OCI-LY1 (cell line): Measurements from ENCODE around the gene KIAA1549.

Source experiments
- EZH2 ChIP-seq: fragments of 200-600 bp; sonication (generic), shearing (Covaris generic); IDR thresholded peaks from 2 replicates; pipeline ENCODE4 v1.8.0; 2017; ENCODE audit warnings: borderline replicate concordance, mixed run types, mild to moderate bottlenecking, antibody characterized with exemption, low read length, moderate library complexity, mixed read lengths
- TF ChIP-seq, protein P1 (sequence below): fragments of 200-600 bp; sonication (generic), shearing (Covaris generic); IDR thresholded peaks from 2 replicates; pipeline ENCODE4 v1.5.1; 2017; ENCODE audit warnings: mild to moderate bottlenecking, antibody characterized with exemption, low read length, moderate library complexity, mixed read lengths

DNA sequence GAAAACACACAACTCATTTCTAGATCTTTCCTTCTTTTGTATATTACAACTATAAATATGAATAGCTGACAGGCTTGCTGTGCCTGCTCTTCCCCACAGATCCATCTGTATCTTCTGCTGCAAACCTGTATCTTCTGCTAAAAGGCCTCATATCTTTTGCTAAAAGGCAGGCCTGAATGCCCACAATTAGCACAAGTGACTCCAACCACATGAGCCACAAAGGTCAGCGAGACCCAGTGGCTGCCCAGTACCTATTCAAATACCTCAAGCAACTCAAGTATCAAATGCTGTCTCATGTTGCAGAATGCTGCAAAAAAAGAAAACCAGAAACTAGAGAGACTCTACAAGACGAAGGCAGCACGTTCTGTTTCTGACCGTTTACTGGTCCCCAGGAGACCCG, 128.7 kb downstream of the KIAA1549 start:
- TF ChIP-seq, protein P1, sequence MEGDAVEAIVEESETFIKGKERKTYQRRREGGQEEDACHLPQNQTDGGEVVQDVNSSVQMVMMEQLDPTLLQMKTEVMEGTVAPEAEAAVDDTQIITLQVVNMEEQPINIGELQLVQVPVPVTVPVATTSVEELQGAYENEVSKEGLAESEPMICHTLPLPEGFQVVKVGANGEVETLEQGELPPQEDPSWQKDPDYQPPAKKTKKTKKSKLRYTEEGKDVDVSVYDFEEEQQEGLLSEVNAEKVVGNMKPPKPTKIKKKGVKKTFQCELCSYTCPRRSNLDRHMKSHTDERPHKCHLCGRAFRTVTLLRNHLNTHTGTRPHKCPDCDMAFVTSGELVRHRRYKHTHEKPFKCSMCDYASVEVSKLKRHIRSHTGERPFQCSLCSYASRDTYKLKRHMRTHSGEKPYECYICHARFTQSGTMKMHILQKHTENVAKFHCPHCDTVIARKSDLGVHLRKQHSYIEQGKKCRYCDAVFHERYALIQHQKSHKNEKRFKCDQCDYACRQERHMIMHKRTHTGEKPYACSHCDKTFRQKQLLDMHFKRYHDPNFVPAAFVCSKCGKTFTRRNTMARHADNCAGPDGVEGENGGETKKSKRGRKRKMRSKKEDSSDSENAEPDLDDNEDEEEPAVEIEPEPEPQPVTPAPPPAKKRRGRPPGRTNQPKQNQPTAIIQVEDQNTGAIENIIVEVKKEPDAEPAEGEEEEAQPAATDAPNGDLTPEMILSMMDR: no peak
- no peak for TF ChIP-seq EZH2
